ENCODE data around the gene FOXE1.
A peak's percentile ranks its signal among the peaks of the same experiment; 100 is the strongest.

Gene FOXE1

DNA sequence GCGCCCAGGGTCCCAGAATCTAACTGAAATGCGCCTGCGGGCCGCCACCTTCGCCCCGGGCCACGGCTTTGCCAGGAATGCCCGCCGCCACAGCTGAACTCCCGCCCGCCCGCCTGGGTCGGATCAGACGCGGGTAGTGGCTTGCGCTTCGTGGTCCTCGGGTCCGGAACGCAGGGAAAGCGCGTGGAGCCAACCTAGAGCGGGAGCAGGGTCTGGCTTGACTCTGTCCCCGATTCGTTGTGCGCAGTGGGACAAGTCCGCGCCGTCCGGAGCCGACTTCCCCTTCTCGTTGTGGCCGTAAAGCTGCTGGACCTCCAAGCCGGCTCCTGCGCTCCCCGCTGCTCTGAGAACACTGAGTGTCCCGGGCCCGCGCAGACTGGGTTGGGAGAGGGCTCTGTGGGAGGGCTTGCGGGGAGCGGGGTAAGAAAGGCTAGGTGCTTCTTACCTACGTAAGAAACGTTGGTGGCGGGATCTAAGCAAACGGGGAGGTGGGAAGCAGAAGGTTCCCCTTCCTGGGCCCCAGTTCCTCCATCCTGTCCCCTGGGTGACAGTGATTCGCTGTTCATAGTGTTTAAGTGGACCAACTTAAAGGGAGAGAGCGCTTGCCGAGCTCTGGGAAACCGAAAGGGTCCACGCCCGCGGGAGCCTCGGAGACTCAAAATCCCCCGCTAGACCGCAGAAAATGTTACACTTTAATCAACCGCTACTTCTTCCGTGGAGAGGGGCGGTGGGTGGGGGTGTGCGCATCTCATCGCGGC, 4.4 kb upstream of the FOXE1 start:
- DNase-seq (ENCODE audit: low read depth in 2 of 2), result no peak

- no peak for DNase-seq (ENCODE audit: low read depth in 2 of 2)
Observed at GRCh38 chr9:97849980-97850379, 3.0 kb upstream of the FOXE1 start.

GRCh38 chr9:97850746-97851445, 2.1 kb upstream of the FOXE1 start:
- no peak for DNase-seq (ENCODE audit: low read depth in 2 of 2)

DNA sequence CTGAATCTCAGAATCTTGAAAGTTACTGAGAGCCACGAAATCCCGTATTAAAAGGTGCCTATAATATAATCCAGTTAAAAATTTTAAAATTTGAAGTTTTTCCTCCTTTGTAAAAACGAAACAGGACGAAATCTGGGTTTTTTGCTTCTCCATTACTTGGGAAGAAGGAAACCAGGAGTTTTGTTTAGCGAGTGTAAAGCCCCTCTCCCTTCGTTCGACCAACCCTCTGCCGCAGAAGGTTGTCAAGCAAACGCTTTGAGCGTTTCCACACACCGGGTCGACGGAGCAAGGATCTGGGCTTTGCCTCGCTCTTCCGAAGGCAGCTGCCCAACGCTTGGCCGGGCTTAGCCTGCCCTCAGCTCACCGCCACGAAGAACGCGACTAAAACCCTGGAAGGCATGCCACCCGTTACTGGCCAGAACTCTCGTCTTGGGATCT, 1.6 kb upstream of the FOXE1 start:
- DNase-seq (ENCODE audit: low read depth in 2 of 2), result no peak

- no peak for DNase-seq (ENCODE audit: low read depth in 2 of 2)
Observed at GRCh38 chr9:97852001-97852398, 1.0 kb upstream of the FOXE1 start.

- no peak for DNase-seq (ENCODE audit: low read depth in 2 of 2)
Observed at GRCh38 chr9:97852399-97853055, 499 bp upstream of the FOXE1 start.

DNA sequence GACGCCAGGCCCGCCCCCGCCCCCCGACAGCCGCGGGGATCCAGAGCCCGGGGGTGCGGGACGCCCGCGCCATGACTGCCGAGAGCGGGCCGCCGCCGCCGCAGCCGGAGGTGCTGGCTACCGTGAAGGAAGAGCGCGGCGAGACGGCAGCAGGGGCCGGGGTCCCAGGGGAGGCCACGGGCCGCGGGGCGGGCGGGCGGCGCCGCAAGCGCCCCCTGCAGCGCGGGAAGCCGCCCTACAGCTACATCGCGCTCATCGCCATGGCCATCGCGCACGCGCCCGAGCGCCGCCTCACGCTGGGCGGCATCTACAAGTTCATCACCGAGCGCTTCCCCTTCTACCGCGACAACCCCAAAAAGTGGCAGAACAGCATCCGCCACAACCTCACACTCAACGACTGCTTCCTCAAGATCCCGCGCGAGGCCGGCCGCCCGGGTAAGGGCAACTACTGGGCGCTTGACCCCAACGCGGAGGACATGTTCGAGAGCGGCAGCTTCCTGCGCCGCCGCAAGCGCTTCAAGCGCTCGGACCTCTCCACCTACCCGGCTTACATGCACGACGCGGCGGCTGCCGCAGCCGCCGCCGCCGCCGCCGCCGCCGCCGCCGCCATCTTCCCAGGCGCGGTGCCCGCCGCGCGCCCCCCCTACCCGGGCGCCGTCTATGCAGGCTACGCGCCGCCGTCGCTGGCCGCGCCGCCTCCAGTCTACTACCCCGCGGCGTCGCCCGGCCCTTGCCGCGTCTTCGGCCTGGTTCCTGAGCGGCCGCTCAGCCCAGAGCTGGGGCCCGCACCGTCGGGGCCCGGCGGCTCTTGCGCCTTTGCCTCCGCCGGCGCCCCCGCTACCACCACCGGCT, 1.0 kb downstream of the FOXE1 start:
- peak; percentile 36 to 53 for DNase-seq (ENCODE audit: low read depth in 2 of 2)

DNA sequence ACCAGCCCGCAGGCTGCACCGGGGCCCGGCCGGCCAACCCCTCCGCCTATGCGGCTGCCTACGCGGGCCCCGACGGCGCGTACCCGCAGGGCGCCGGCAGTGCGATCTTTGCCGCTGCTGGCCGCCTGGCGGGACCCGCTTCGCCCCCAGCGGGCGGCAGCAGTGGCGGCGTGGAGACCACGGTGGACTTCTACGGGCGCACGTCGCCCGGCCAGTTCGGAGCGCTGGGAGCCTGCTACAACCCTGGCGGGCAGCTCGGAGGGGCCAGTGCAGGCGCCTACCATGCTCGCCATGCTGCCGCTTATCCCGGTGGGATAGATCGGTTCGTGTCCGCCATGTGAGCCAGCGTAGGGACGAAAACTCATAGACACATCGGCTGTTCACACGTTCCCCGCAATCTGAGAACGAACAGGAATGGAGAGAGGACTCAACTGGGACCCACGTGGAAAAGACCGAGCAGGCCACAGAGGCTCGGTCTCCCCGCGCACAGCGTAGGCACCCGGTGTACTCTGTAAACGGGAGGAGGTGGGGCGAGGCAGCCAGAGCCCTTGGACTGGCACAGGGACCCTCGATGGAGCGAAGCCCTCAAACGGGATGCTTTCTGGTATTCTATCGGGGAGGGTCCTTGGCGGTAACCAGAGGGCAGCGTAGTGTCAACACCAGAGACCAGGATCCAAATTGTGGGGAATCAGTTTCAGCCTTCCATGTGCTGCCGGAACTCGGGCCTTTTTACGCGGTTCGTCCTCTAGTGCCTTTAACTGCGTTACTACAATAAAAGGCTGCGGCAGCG, 1.9 kb downstream of the FOXE1 start:
- DNase-seq (ENCODE audit: low read depth in 2 of 2), result no peak

DNA sequence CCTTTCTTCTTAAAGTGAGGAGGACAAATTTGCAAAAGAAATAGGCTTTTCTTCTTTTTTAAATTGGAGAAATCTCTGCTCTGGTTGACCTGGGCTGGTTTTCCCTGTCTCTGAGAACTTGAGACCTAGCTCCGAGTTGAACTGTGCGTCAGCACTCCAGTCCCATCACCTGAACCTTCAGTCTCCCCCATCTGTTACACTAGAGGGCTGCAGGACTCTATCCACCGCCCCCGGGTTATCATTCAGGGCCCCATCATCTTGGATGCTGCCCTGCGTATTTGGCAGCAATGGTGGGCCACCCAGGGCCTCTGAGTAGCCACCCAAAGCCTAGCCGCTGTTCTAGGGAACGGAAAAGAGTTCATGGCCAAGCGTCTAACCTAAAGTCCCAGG, 2.5 kb downstream of the FOXE1 start:
- DNase-seq (ENCODE audit: low read depth in 2 of 2), result no peak

DNA sequence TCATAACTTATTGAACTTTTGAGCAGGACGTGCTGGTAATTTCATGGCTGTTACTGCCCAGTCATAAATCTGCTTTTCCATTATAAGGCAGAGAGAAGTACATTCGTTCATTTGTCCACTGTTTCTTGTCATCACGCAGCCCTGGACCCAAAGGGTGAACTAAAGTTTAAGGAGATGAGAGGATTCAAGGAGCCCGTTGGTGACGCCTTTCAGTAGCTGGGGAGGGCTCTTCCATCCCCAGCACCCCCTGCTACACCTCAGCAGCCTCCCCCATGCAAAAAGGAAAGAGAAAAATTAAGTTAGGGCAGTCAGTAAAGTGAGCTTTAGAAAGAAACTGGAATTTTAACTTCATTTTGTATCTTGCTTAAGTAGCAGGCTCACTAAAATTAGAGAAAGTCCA, 2.9 kb downstream of the FOXE1 start:
- DNase-seq (ENCODE audit: low read depth in 2 of 2), result no peak

- no peak for DNase-seq (ENCODE audit: low read depth in 2 of 2)
Observed at GRCh38 chr9:97856857-97857605, 4.0 kb downstream of the FOXE1 start.

DNA sequence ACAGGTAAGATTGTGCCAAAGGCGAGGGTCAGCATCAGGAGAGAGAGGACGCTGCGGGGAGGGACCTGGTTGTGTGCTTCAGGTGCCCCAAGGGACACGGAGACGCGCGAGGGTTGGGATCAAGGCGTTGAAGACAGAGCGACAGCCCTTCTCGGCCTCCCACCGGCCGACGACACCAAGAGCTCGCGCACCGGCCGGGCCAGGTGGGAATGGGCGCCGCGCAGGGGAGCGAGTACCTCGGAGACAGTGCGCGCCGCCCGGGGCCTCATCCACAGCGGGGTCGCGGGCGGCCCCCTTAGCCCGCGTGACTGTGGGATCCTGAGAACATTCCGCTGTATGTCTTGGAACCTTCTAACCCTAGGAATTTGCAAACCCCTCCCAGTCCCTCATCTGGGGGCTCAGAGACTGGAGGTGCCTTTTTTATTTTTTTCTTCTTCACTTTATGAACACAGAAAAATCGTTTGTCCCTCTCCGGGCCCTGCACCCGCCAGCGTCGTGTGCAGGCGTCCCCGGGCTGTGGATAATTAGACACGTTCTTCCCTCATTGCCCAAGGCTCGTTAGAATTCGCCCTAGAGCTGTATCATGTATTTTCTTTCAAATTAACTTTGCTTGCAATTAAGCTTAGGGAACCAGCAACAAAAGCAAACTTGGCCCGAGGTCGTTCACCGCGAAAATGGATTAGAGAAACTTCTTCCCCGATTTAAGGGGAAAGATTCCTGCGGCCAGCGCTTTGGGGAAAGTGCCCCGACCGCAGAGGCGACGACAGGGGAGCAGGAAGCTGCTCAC, 4.8 kb downstream of the FOXE1 start:
- DNase-seq (ENCODE audit: low read depth in 2 of 2), result no peak

- no peak for DNase-seq (ENCODE audit: low read depth in 2 of 2)
Observed at GRCh38 chr9:97858393-97858713, 5.3 kb downstream of the FOXE1 start.

DNA sequence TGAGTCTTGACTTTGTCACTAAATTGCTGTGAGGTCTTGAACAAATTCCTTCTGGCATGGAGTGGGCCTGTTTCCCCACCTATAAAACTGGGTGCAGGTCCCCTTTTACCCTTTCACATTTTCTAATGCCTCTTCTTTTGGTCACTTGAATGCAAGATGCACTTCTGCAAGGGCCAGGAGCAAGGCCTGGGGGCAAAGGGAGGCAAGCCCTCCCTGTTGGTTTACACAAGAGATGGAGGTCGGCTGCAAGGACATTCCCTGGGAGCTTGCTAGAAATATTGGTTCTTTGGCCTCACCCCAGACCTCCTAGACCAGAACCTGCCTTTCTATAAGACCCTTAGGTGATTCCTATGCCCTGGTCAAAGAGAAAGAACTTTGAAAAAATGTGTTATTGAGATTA, 5.8 kb downstream of the FOXE1 start:
- no peak for DNase-seq (ENCODE audit: low read depth in 2 of 2)

DNA sequence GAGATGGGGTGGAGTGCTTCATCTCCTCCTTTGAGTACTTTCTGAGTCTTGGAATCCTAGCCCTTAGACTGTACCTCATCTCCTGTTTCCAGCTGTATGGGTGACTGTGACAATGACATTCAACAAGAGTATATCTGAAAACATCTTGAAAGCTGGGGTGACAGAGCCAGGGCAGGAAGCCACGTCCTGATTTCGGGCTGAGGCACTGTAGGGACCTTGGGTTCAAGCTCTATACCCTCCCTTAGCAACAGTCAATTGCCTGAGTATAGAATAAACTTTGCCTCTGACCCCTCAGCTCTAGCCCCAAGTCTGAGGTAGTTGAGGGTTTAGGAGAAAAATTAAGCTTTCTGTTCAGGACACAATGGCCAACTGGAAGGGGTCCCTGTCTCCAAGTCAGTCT, 6.3 kb downstream of the FOXE1 start:
- no peak for DNase-seq (ENCODE audit: low read depth in 2 of 2)

- no peak for DNase-seq (ENCODE audit: low read depth in 2 of 2)
Observed at GRCh38 chr9:97860451-97861147, 7.6 kb downstream of the FOXE1 start.

DNA sequence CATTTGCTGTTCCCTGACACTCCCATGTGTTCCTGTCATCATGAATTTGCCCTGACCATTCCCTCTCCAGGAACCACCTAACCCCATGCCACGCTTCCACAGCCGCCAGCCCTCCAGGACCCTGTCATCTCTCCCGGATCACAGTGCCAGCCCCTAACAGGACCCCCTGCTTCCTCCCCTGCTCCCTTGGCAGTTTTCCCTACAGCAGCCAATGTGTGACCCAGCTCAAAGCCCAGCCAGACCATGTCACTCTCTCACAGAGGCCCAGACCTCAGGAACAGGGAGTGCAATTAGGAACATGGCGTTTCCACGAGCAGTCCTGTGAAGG, 8.1 kb downstream of the FOXE1 start:
- no peak for DNase-seq (ENCODE audit: low read depth in 2 of 2)

- DNase-seq (ENCODE audit: low read depth in 2 of 2), result no peak
Observed at GRCh38 chr9:97863314-97863713, 10.3 kb downstream of the FOXE1 start.

DNA sequence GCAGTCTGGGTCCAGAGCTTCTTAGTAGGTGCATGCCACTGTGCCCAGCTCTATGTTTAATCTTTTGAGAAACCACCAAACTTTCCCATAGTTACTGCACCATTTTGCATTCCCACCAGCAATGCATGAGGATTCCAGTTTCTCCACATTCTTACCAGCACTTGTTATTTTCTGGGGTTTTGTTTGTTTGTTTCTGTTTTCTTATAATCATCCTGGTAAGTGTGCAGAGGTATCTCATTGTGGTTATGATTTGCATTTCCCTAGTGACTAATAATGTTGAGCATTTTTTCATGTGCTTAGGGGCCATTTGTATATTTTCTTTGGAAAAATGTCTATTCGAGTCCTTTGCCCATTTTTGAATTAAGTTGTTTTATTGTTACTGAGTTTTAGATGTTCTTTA, 11.4 kb downstream of the FOXE1 start:
- DNase-seq (ENCODE audit: low read depth in 2 of 2), result no peak
